Fibroblast of lung (primary cell): ENCODE results near the gene SLC25A25. TPM values are rescaled to one million over a fixed set of nuclear protein-coding genes. Genes with fewer than 3 reads are reported as not detected.

Experiments
- DNase-seq, 2 donors: peaks; one replicate each; pipeline versions ENCODE4 v3.0.0 to v3.0.0-alpha.2; 2010; ENCODE audit warnings: low read depth in 2 of 2
- H2AFZ ChIP-seq: 2 replicates; pipeline ENCODE4 v1.5.1; 2012; ENCODE audit warnings: low read length, control low read depth, inconsistent platforms
- H3K27ac ChIP-seq: 2 replicates; pipeline ENCODE4 v1.5.1; 2011; ENCODE audit warnings: low read length, control low read depth; ENCODE audit not compliant: insufficient read depth
- H3K27me3 ChIP-seq: 2 replicates; pipeline ENCODE4 v1.5.1; 2011; ENCODE audit warnings: mild to moderate bottlenecking, low read length; ENCODE audit not compliant: control insufficient read depth, insufficient read depth
- H3K36me3 ChIP-seq: 2 replicates; pipeline ENCODE4 v1.5.1; 2011; ENCODE audit warnings: low read length; ENCODE audit not compliant: control insufficient read depth, insufficient read depth
- H3K4me1 ChIP-seq: 2 replicates; pipeline ENCODE4 v1.5.1; 2011; ENCODE audit warnings: low read length; ENCODE audit not compliant: control insufficient read depth, insufficient read depth; ENCODE audit errors: extremely low read depth
- H3K4me2 ChIP-seq: 2 replicates; pipeline ENCODE4 v1.5.1; 2011; ENCODE audit warnings: low read length, control low read depth; ENCODE audit not compliant: insufficient read depth; ENCODE audit errors: extremely low read depth
- H3K4me3 ChIP-seq, 4 experiments: fragments of 200-600 bp in 1 of 4; sonication (generic) in 1 of 4; replicated peaks in 1 of 4; 2 replicates each; pipeline ENCODE4 v1.5.1; 2011 to 2016; ENCODE audit warnings: low read length in 4 of 4, low read depth in 3 of 4, mild to moderate bottlenecking in 3 of 4, control low read depth in 2 of 4, inconsistent platforms in 1 of 4, mixed read lengths in 1 of 4; ENCODE audit not compliant: insufficient read depth in 1 of 4; ENCODE audit errors: control extremely low read depth in 1 of 4
- H3K79me2 ChIP-seq: 2 replicates; pipeline ENCODE4 v1.5.1; 2012; ENCODE audit warnings: mild to moderate bottlenecking, low read length, inconsistent platforms; ENCODE audit not compliant: control insufficient read depth, insufficient read depth
- H3K9ac ChIP-seq: 2 replicates; pipeline ENCODE4 v1.5.1; 2011; ENCODE audit warnings: mild to moderate bottlenecking, low read length, control low read depth; ENCODE audit not compliant: insufficient read depth
- H3K9me3 ChIP-seq: 2 replicates; pipeline ENCODE4 v1.5.1; 2012; ENCODE audit warnings: low read depth, low read length; ENCODE audit not compliant: control insufficient read depth, insufficient read depth
- H4K20me1 ChIP-seq: 2 replicates; pipeline ENCODE4 v1.5.1; 2011; ENCODE audit warnings: low read length; ENCODE audit not compliant: control insufficient read depth, insufficient read depth; ENCODE audit errors: extremely low read depth
- CTCF ChIP-seq, 2 donors: IDR thresholded peaks in 1 of 2; conservative IDR thresholded peaks in 1 of 2; 1 replicate in 1 of 2; 2 replicates in 1 of 2; pipeline ENCODE4 v1.5.1; 2011 to 2012; ENCODE audit warnings: low read length in 2 of 2, control low read depth in 1 of 2, inconsistent platforms in 1 of 2, low read depth in 1 of 2, mild to moderate bottlenecking in 1 of 2
- EZH2 ChIP-seq: IDR thresholded peaks from 2 replicates; pipeline ENCODE4 v1.5.1; 2012; ENCODE audit warnings: low read length, control low read depth, mild to moderate bottlenecking; ENCODE audit errors: missing control alignments
- polyA plus RNA-seq, 2 donors: library from polyadenylated mRNA; depleted of rRNA in 1 of 2; stranded (reverse) in 1 of 2; unstranded in 1 of 2; fragments of >200 nt; gene quantifications; 2 replicates each; pipeline ENCODE4 v1.2.1, GENCODE V29; 2011 to 2012; ENCODE audit warnings: missing spikeins in 1 of 2
- total RNA-seq: library from RNA; depleted of rRNA; stranded (reverse); fragments of >200 nt; gene quantifications from 2 replicates; pipeline ENCODE4 v1.2.1, GENCODE V29; 2014

Gene SLC25A25
- total and polyA plus RNA-seq, 2 donors (not counting 1 experiment from before 2014, with no cell fraction given): 14.0 to 30.7 TPM

DNA sequence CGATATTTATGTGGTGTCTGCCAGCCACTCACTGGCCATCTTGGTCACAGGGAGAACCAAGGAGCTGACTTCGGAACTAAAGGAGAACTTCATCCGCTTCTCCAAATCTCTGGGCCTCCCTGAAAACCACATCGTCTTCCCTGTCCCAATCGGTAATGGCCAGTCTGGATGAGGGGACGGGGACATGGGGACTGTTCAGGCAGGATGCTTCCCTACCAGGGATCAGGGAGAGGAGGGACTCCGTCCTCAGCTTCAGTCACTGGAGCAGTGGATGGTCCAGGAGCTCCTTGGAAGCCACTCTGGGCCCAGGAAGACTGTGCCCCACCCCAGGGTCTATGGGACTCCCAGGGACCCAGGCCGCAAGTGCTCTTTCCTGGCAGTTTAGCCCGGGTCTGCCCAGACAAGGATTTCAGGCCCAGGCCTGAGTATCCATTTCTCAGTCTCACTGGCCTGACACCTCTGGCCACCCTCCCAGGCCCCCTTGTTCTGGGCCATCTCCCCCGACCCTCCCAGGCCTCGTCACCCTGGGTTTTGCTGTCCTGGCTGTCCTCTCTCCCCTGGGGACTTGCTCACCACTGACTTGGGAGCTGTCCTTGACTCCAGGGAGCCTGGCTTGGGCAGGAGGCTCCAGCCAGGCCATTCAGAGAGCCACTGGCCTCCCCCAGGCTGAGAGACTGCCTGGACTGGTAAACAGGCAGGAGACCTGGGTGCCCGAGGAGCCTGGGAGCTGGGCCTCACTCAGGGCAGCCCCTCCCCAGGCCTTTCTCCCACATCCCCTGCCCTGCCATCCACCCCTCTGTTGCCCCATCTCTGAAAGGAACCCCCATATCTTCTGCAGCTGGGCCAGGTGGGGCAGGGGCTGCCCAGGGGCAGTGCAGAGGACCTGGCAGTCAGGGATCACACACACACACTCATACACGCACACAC is 84.4 kb downstream of the SLC25A25 start:
- no peak overlapping the region for H3K27ac ChIP-seq
- no peaks in the 10 kb centered on the region for H3K36me3 ChIP-seq
- no peaks in the 10 kb centered on the region for H3K9me3 ChIP-seq
- no peak for DNase-seq
- no peaks in the 10 kb centered on the region for H3K27me3 ChIP-seq
- no peaks in the 10 kb centered on the region for H3K79me2 ChIP-seq
- no peak overlapping the region for H3K9ac ChIP-seq
- no peaks in the 10 kb centered on the region for H3K4me1 ChIP-seq
- TF ChIP-seq CTCF (conservative IDR thresholded peaks at IDR 0.05 in 1 of 2, IDR thresholded peaks at IDR 0.05 in 1 of 2; ENCODE audit: low read depth in 1 of 2, low read length in 2 of 2) (no peak), EZH2 (no peak)
- H3K4me2 ChIP-seq: no peak overlapping the region
- no peak overlapping the region for H3K4me3 ChIP-seq
- H2AFZ ChIP-seq: no peak overlapping the region
- no peaks in the 10 kb centered on the region for H4K20me1 ChIP-seq

GRCh38 chr9:128153060-128153946 is 85.3 kb downstream of the SLC25A25 start:
- TF ChIP-seq CTCF (conservative IDR thresholded peaks at IDR 0.05 in 1 of 2, IDR thresholded peaks at IDR 0.05 in 1 of 2; ENCODE audit: low read depth in 1 of 2, low read length in 2 of 2): no peak
- TF ChIP-seq EZH2: no peak
- no peak overlapping the region for H3K4me3 ChIP-seq
- no peaks in the 10 kb centered on the region for H3K36me3 ChIP-seq
- H3K4me1 ChIP-seq: no peaks in the 10 kb centered on the region
- H2AFZ ChIP-seq: no peak overlapping the region
- DNase-seq: no peak
- H3K27me3 ChIP-seq: no peaks in the 10 kb centered on the region
- H3K27ac ChIP-seq: no peak overlapping the region
- H3K4me2 ChIP-seq: no peak overlapping the region
- H4K20me1 ChIP-seq: no peaks in the 10 kb centered on the region
- H3K9me3 ChIP-seq: no peaks in the 10 kb centered on the region
- no peak overlapping the region for H3K9ac ChIP-seq
- no peaks in the 10 kb centered on the region for H3K79me2 ChIP-seq
